Stimulated activated naive B cell treated with anti-CD40 and anti-IgM and Interleukin-4, amounts not matched to agents 10 μg/mL and 1 μg/mL and 100 μg/mL, for 72 hours (primary cell): ENCODE results near the gene TCF20.

Source experiments
- ATAC-seq, 2 donors: fragments of 150-1000 bp; cut with Tn5 transposase; replicated peaks; 2 replicates each; pipeline ENCODE4 v1.10.0; 2021; ENCODE audit warnings: moderate library complexity in 1 of 2
- DNase-seq: peaks from one replicate; pipeline ENCODE4 v3.0.0; 2021
- H3K27ac Mint-ChIP-seq: one replicate; pipeline ENCODE4 v1.8.0; 2022; ENCODE audit warnings: mild to moderate bottlenecking, mixed read lengths
- H3K27me3 Mint-ChIP-seq, 2 donors: one replicate each; pipeline ENCODE4 v1.8.0; 2022; ENCODE audit warnings: mixed read lengths in 2 of 2
- H3K36me3 Mint-ChIP-seq, 2 donors: one replicate each; pipeline ENCODE4 v1.8.0; 2022; ENCODE audit warnings: mixed read lengths in 2 of 2, mild to moderate bottlenecking in 1 of 2
- H3K4me1 Mint-ChIP-seq, 2 donors: one replicate each; pipeline ENCODE4 v1.8.0; 2022; ENCODE audit warnings: mixed read lengths in 2 of 2, mild to moderate bottlenecking in 1 of 2
- H3K4me3 Mint-ChIP-seq, 2 donors: one replicate each; pipeline ENCODE4 v1.8.0; 2022; ENCODE audit warnings: mild to moderate bottlenecking in 2 of 2, mixed read lengths in 2 of 2, moderate library complexity in 1 of 2
- H3K9me3 Mint-ChIP-seq, 2 donors: one replicate each; pipeline ENCODE4 v1.8.0; 2022; ENCODE audit warnings: mixed read lengths in 2 of 2, mild to moderate bottlenecking in 1 of 2

Gene TCF20

DNA sequence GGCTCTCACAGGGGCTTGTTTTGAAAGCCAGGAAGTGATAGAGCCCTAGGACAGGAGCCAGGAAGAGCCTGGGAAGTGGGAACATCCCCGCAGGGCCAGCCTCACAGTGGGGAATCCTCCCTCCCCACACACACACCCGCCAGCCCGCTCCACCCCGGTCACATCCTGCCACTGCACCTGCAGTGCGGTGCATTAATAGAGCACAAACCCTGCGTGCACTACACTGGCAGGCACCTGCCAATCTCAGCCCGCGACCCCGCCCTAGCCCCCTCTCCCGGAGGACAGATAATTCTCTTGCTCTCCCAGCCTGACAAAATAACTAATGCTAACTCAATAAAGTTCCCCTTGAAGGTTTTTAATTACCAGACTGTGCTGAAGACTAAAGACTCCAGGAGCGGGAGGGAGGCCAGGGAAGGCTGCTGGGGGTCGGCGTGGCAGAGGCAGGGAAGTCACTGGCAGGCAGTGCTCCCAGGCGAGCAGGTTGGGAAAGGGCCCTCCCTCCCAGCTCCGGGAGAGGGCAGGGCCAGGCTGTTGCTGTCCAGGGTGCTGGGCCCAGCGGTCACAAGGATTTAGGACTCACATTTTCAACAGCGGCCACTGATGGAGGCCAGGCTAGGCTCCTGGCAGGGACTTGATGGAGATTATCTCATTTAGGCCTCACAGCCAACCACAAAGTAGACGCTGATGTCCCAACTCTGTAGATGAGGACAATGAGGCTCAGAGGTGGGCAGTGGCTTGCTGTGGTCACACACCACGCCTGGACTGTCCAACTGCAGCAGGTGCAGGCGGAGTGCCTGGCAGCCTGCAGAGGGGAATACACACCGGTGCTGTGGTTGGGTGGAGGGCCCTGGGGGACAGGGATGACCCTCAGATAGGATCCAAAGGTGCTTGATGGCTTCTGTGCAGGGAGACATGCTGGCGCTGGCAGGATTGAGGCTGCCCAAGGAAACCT is 23.9 kb upstream of the TCF20 start:
- Mint-ChIP-seq H3K9me3 (no peaks in the 10 kb centered on the region), H3K27ac (no peak overlapping the region), H3K36me3 (no peaks in the 10 kb centered on the region)

DNA sequence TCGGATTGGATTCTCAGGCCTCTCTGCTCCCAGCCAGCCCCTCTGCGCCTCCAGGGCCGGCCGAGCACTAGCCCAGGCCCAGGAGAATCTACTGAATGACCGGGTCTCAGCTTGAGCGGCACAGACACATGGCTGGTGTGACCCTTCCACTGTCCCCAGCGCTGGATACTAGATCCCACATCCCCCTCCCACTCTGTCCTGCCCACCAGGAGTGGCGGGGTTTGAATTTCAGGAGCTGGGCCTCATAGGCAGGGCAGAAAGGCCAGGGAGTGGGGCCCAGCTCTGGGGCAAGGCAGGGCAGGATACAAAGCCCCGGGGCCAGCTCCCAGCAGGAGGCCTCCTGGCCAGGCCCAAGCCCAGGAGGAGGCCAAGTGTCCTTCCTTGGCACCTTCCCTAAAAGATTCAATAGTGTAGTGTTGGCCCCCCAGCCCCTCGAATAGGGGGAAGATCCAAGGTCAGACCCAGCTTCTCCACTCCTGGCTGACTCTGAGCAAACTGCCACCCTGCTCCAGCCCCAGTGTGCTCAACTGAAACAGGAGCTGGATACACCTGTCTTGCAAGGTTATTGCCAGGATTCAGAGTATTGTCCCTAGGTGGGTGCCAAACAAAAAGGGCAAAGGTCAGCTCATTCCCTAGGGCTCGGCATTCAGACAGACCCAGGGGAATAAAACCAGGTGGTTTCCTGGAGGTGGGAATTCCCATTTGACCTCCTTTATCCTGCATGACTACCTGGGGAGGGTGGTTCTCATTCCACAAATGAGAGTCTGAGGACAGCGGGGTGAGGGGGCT is 22.5 kb upstream of the TCF20 start:
- H3K27ac Mint-ChIP-seq: no peak overlapping the region
- peaks cover 24 to 57% of the 10 kb centered on the region in 2 donors for H3K4me1 Mint-ChIP-seq
- no peaks in the 10 kb centered on the region for H3K27me3 Mint-ChIP-seq
- ATAC-seq (no peak), DNase-seq (no peak)
- no peak overlapping the region for H3K4me3 Mint-ChIP-seq
- no peaks in the 10 kb centered on the region for H3K9me3 Mint-ChIP-seq
- no peaks in the 10 kb centered on the region for H3K36me3 Mint-ChIP-seq

More for the DNA sequence above, 23.9 kb upstream of the TCF20 start:
- ATAC-seq: peak; percentile 51 to 62
- no peak for DNase-seq
- Mint-ChIP-seq H3K27me3 (no peaks in the 10 kb centered on the region), H3K4me1 (peaks cover 36 to 71% of the 10 kb centered on the region in 2 donors), H3K4me3 (no peak overlapping the region)

DNA sequence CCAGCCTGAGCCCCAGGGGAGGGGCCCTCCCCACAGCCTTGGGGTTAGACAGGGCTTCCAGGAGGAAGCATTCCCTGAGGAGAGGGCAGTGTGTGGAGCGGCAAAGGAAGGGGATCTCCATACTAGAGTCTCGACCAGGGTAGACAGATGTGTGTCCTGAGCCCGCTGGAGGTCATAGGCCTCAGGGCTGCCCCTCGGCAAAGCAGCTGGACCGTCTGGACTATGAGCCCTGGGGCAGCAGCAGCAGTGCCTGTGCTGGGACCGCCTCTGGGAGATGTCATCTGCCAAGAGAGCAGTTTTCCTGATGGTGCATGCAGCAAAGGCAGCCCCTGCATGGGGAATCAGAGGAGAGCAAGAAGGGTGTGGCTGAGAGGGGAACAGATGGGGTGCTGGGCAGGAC is 20.8 kb upstream of the TCF20 start:
- Mint-ChIP-seq H3K9me3 (no peaks in the 10 kb centered on the region), H3K36me3 (no peaks in the 10 kb centered on the region), H3K4me1 (peaks cover 23 to 50% of the 10 kb centered on the region in 2 donors), H3K27ac (no peak overlapping the region), H3K4me3 (no peak overlapping the region), H3K27me3 (no peaks in the 10 kb centered on the region)
- DNase-seq: no peak
- ATAC-seq: no peak

DNA sequence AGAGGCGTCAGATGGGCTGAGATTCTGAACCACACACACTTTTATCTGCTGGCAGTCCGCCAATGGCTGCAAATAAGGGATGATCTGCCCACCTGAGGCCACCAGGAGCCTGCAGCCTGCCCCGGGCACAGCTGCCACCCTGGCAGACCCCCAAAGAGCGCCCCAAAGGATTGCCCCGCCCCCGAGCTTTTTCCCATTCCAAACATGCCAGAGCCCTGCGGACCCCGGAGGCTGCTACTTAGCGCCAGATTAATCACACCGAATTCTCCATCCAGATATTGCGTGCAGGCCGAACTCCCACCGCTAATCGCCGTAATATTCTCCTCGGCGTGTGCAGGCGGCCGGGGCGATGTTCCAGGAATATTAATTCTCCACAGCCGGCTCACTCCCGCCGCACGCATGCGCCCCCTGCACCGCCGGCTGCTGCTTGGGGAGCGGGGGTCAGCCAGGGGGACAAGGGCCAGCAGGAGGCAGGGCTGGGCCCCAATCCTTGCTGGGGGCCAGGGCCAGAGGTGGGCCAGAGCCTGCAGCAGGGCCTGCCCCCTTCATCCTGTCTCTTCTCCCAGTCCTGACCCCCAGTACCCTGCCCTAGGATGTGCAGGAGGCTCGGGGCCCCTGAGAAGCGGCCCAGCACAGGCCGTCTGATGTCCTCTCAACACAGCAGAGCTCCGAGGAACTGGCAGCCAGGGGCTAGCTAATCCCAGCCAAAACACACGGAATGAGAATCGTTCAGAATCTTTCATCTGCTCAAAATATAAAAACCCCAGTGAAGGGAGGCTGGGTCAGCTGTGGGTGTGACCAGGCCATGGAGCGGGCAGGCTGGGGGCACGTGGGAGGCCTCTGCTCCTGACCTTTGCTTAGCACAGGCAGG is 19.5 kb upstream of the TCF20 start:
- H3K27ac Mint-ChIP-seq: no peak overlapping the region
- no peak for DNase-seq
- no peak for ATAC-seq
- H3K36me3 Mint-ChIP-seq: no peaks in the 10 kb centered on the region
- H3K27me3 Mint-ChIP-seq: no peaks in the 10 kb centered on the region
- no peaks in the 10 kb centered on the region for H3K9me3 Mint-ChIP-seq
- peaks cover 31 to 55% of the 10 kb centered on the region in 2 donors for H3K4me1 Mint-ChIP-seq
- H3K4me3 Mint-ChIP-seq: no peak overlapping the region

DNA sequence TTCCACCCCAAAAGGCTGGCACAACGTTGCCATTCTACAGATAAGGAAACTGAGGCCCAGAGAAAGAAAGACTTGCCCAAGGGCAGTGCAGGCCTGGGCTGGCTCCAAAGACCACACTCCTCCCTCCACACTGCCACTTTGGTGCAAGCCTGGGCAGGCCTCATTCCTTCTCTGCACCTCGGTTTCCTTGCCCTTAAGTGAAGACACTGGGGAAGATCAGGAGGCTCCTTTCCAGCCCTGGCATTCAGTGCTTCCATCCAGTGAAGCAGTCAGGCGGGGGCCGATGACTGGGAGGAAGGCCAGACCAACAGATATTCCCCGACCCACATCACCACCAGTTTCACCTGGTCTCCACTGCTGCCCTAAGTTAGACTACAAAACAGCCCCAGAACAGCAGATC is 18.3 kb upstream of the TCF20 start:
- Mint-ChIP-seq H3K4me3 (no peak overlapping the region), H3K27ac (no peak overlapping the region), H3K9me3 (no peaks in the 10 kb centered on the region), H3K36me3 (no peaks in the 10 kb centered on the region), H3K27me3 (peaks cover 5 to 6% of the 10 kb centered on the region in 2 donors), H3K4me1 (peaks cover 29 to 51% of the 10 kb centered on the region in 2 donors)
- no peak for ATAC-seq
- DNase-seq: no peak

DNA sequence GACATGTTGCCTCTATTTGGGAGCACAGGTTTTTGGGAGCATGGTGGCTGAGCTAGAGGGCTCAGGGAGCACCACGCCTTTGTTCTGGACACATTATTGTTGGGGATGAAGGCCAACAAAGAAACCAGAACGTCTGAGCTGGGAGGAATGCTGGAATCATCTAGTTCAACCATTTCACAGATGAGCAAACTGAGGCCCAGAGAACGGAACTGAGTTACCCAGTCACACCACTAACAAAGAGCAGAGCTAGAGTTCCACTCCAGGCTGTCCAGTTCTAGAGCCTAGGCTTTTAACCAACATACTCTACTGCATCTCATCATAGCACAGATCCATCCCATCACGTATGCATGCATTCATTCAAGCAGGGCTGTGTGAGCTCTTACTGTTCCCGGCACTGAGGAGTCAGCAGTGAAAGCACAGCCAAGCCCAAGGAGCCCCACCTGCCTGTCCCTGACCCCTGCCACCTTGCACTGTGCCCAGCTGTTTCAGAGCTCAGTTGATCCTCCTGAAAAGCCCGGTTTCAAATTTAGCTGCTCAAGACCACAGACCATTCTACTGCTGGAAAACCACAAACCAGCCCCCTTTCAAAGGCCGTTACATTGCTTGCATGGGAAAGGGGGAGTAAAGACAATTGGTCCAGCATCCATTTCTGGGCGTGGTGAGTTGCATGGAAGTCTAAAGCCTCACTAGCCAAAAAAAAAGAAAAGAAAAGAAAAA is 16.9 kb upstream of the TCF20 start:
- DNase-seq (no peak), ATAC-seq (no peak)
- no peaks in the 10 kb centered on the region for H3K36me3 Mint-ChIP-seq
- no peak overlapping the region for H3K4me3 Mint-ChIP-seq
- H3K9me3 Mint-ChIP-seq: no peaks in the 10 kb centered on the region
- H3K4me1 Mint-ChIP-seq: peaks cover 30 to 47% of the 10 kb centered on the region in 2 donors
- H3K27ac Mint-ChIP-seq: no peak overlapping the region
- H3K27me3 Mint-ChIP-seq: peaks cover 16 to 19% of the 10 kb centered on the region in 2 donors

DNA sequence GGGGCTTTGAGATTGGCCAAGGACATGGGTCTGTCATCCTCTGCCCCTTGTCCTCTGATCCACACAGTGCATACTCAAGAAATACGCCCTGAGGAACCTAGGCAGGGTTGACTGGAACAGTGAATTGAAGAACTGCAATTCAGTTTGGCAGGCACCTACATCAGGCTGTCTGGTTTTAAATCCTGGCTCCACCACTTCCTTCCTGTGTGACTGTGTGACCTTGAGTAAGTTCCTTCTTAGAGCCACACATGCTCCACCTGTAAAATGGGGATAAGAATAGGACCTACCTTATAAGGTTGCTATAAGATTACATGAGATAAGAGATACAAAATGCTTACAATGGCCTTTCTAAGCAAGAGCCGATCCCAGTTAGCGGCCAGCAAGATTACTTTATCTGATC is 15.8 kb upstream of the TCF20 start:
- no peak overlapping the region for H3K4me3 Mint-ChIP-seq
- DNase-seq: no peak

DNA sequence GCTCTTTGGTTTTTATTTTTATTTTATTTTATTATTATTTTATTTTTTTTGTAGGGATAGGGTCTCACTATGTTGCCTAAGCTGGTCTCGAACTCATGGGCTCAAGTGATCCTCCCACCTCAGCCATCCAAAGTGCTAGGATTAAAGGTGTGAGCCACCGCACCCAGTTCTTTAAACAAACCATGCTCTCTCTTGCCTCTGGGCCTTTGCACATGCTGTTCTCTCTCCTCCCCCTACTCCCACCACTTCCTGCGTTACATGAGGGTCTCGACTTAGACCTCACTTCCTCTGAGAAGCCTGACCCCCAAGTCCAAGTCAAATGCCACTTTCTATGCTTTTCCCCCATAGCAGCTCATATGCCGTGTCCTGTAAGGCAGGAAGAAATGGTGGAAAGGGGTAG is 15.2 kb upstream of the TCF20 start:
- H3K27ac Mint-ChIP-seq: no peak overlapping the region
- H3K9me3 Mint-ChIP-seq: no peaks in the 10 kb centered on the region
- no peaks in the 10 kb centered on the region for H3K36me3 Mint-ChIP-seq
- ATAC-seq: no peak
- no peak overlapping the region for H3K4me3 Mint-ChIP-seq
- H3K27me3 Mint-ChIP-seq: peaks cover 28 to 31% of the 10 kb centered on the region in 2 donors
- DNase-seq: no peak
- H3K4me1 Mint-ChIP-seq: peaks cover 28 to 36% of the 10 kb centered on the region in 2 donors

More for the DNA sequence above, 15.8 kb upstream of the TCF20 start:
- H3K27ac Mint-ChIP-seq: no peak overlapping the region
- ATAC-seq: peak; percentile 49 to 54
- no peaks in the 10 kb centered on the region for H3K36me3 Mint-ChIP-seq
- no peaks in the 10 kb centered on the region for H3K9me3 Mint-ChIP-seq
- peaks cover 27 to 30% of the 10 kb centered on the region in 2 donors for H3K27me3 Mint-ChIP-seq
- peaks cover 28 to 39% of the 10 kb centered on the region in 2 donors for H3K4me1 Mint-ChIP-seq

DNA sequence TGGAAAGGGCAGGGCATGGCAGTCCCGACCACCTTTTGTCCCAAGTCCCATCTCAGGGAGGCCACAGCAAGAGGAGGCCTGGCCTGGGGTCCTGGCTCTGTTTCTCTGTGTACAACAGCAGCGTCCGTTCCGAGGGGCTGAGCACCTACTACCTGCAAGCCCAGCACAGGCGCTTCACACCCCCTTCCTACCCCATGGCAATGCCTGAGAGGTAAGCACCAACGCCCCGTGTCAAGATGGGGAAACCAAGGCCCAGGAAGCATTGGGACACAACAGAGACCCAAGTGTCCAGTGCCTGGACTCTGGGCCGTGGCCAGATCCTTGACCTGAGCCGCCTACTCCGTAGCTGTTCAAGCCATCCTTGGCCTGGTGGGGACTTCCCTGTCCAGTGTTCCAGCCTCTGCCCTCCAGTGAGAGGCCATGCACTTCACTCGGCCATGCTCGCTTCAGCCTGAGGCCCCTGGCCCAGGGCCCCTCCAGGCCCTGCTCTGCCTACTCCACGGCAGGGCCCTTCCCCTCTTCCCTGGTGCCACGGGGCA is 14.3 kb upstream of the TCF20 start:
- Mint-ChIP-seq H3K27me3 (peaks cover 28 to 35% of the 10 kb centered on the region in 2 donors), H3K9me3 (no peaks in the 10 kb centered on the region), H3K4me1 (peaks cover 28 to 36% of the 10 kb centered on the region in 2 donors), H3K27ac (no peak overlapping the region), H3K4me3 (no peak overlapping the region), H3K36me3 (no peaks in the 10 kb centered on the region)
- no peak for DNase-seq
- ATAC-seq: no peak

DNA sequence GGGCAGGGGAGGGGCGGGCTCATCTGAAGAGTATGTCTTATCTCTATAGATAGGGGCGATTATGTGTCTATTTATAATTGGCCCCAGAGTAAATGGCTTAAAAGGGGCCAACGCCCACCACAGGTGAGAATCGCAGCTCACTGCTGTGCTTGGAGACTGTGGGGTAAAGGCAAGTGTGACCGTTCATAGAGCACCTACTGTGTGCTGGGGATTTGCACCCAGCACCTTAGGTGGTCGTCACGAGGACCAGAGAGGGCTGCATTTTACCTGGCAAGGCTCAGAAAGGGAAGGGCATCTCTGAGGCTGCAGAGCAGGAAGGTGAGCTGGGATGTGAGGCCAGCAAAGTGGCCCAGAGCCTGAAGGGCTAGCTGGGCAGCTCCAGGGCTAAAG is 13.7 kb upstream of the TCF20 start:
- ATAC-seq (no peak), DNase-seq (no peak)
- Mint-ChIP-seq H3K27ac (no peak overlapping the region), H3K36me3 (no peaks in the 10 kb centered on the region), H3K4me1 (peaks cover 28 to 36% of the 10 kb centered on the region in 2 donors), H3K4me3 (no peak overlapping the region), H3K9me3 (no peaks in the 10 kb centered on the region), H3K27me3 (peaks cover 28 to 37% of the 10 kb centered on the region in 2 donors)

DNA sequence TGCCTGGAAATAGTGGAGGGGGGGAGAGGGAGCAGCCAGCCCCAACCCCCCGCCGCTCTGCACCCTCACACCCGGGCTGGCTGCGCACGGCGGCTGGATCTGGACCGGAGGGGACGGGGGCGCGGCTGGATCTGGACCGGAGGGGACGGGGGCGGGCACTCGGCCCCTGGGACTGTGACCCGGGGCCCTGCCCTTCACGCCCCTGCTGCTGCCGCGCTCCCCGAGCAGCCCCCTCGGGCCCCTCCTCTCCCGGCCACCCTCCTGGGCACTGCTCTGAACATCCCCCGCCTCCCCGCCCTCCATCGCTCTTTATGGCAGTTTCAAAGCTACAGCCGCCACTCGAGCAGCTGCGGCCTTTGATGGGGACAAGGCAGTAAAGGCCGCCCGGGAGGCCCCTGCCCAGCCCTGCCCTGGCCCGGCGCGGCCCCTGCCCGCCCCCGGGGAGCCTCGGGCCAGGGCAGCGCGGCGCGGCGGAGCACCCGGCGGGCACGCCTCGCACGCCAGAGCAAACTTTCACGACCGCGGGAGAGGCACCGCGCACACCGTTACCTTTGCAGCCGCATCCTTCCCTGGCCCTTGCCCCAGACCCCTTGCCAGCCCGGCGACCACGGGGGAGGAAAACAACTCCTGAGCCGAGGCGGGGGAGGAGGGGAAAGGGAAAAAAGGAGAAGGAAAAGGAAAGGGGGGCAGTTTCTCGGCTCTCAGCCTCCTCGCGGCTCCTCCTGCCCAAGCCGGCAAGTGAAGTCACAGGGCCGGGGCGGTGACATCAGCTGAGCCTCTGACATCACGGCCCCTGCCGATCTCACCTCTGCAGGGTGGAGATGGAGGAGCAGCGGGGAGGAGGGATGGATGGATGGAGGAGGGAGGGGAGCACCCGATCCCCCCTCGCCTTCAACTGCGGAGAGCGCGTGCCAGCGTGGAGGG is 13.1 kb upstream of the TCF20 start:
- peak overlapping the region; percentile 76 to 77 for H3K4me3 Mint-ChIP-seq

DNA sequence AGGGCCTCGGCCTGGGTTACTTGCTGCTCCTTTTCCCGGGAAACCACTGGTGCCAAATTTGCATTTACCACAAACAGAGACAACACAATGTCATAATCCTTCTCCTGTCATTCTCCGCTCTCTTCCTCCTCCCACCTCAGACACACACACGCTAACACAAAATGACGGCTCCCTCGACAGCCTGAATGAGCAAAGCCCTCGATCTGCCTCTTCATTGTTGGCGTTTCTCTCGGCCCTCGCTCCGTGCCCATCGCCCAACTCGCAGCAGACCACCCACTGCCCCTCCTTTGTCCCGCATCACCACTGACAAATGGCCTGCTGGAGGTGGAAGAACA is 12.5 kb upstream of the TCF20 start:
- peak overlapping the region; percentile 5 to 41 for H3K4me3 Mint-ChIP-seq

More for the DNA sequence above, 13.1 kb upstream of the TCF20 start:
- peaks cover 29 to 36% of the 10 kb centered on the region in 2 donors for H3K4me1 Mint-ChIP-seq
- no peaks in the 10 kb centered on the region for H3K36me3 Mint-ChIP-seq
- peaks cover 28 to 37% of the 10 kb centered on the region in 2 donors for H3K27me3 Mint-ChIP-seq
- no peaks in the 10 kb centered on the region for H3K9me3 Mint-ChIP-seq
- peak; percentile 65 to 75 for ATAC-seq
- no peak for DNase-seq
- H3K27ac Mint-ChIP-seq: peak overlapping the region; percentile 84

More for the DNA sequence above, 12.5 kb upstream of the TCF20 start:
- Mint-ChIP-seq H3K36me3 (no peaks in the 10 kb centered on the region), H3K9me3 (no peaks in the 10 kb centered on the region), H3K27ac (peak overlapping the region; percentile 51), H3K4me1 (peaks cover 29 to 36% of the 10 kb centered on the region in 2 donors), H3K27me3 (peaks cover 28 to 37% of the 10 kb centered on the region in 2 donors)
- DNase-seq (no peak), ATAC-seq (no peak)
